GM18868 (cell line): ENCODE measurements around the gene PRKCA.
"Not testable (repeated sequence)": the region's sequence is repeated elsewhere in the genome, so short reads cannot be mapped to it uniquely, and the experiment has no call there.

Experiments used
- ATAC-seq: cut with Tn5 transposase; IDR thresholded peaks from one replicate; pipeline ENCODE4 v1.9.1; 2021; ENCODE audit warnings: mild to moderate bottlenecking, moderate library complexity; ENCODE audit not compliant: unreplicated experiment

PRKCA gene

DNA sequence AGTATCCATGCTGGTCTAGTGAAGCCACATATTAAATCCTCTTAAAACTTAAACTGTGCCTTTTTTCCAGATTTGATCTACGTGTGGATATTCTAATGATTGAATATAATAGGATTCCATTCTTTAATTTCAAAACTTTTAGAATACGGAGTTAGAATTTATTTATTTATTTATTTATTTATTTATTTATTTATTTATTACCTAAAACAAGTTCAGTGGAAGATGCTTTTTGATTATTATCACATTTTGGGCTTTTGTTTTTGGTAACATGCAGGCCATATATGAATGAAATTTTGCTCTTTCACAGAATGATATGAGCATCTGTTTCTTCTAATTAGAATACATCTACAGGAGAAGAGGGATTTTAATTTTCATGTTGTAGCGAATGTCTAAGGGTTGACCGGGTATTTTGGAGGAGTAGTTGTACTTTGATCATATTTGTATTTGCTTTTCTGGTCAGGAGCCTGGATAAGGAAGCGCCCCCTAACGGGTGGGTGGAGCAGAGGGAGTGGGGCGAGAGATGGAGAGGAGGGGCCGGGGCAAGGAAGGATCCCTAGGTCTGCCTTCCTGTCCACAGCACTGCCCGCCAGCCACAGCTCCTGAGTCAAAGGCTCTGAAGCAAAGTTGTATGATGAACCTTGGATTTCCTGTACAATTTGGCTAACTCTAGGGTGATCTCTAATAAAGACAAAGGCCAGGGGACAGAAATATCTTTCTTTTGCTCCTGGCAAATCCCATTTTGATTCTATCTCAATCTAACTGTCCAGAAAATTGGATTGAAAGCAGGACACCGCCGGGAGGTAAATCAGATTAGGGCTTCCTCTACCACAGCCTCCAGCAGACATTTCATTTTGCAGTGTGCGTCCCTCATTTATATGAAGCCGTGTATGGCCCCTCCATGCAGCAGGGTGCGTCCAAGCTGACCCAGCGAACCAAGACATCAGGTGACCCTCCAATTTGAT is 149.1 kb downstream of the PRKCA start:
- no peak for ATAC-seq

DNA sequence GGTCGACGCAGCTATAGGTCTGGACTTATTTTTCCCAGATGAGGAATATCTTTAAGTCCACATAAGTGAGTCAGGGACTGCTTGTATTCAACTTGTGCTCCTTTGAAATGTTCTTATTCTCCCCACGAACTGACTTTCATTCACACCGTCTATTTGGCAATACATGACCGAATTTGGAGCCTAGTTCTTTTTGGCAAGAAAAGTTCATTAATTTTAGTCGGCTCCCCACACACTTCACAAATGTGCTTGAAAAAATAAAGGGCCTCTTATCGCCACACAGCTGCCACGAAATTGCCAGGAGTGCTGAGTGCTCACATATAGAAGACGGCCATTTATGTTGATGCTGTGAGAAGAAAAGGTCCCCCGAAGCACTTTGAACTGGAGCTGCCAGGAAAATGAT is 152.6 kb downstream of the PRKCA start:
- no peak for ATAC-seq

DNA sequence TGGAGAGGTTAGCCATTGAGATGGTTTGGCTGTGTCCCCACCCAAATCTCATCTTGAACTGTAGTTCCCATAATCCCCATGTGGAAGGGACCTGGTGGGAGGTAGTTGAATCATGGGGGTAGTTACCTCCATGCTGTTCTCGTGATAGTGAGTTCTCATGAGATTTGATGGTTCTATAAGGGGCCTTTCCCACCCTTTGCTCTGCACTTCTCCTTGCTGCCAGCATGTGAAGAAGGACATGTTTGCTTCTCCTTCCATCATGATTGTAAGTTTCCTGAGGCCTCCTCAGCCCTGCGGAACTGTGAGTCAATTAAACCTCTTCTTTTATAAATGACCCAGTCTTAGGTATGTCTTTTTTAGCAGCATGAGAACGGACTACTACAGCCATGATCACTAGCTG is 155.1 kb downstream of the PRKCA start:
- not testable (repeated sequence) for ATAC-seq

DNA sequence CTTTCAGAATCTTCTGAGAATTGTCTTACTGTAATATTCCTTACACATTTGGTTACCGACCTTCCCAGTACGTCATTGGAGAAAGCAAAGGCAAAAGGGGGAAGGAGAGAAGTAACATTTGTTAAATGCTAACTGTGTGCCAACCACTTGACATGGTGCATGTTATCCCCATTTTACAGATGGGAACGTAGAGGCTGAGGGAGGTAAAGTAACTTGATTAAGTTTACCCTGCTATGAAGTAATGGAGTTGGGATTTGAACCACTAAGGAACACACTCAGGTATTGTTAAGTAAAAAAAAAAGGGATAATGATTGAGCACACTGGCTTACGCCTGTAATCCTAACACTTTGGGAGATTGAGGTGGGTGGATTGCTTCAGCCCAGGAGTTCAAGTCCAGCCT is 156.4 kb downstream of the PRKCA start:
- no peak for ATAC-seq

DNA sequence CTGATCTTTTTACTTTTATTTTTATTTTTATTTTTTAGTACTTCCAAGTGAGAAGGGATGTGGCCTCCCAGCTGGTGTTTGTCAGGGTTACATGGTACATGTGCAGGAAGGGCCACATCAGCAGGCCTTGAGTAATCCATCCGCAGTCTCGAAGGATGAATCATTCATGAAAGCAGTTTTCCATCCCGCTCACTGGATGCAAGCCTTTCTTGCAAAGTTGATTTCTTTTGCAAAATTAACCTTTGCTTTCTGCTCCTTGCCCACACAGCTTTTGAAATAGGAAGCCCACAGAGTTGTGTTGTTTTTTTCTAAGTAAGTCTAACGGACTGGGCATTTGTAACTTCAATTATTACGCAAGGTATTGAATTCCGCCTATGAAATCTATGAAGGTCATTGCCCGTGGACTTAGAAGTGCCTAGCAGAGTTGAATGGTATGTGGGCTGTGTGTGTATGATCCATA is 157.4 kb downstream of the PRKCA start:
- ATAC-seq: no peak

DNA sequence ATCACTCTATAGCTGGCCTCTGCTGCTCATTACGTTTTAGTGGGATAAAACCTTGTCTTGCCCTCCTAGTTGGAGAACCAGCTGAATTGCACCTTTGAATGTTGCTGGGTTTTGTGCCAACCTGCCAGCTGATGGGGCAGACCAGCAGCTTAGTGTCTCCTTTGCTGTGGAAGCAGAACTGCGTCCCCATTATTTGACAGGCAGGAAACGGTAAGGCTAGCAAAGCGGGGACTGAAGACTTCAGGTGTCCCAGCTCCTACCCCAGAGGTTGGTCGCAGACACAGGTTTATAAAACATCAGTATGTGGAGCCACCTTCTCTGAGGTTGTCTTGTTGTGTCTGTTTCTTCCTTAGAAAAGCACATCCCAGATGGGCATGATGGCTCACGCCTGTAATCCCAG is 158.1 kb downstream of the PRKCA start:
- ATAC-seq: no peak

DNA sequence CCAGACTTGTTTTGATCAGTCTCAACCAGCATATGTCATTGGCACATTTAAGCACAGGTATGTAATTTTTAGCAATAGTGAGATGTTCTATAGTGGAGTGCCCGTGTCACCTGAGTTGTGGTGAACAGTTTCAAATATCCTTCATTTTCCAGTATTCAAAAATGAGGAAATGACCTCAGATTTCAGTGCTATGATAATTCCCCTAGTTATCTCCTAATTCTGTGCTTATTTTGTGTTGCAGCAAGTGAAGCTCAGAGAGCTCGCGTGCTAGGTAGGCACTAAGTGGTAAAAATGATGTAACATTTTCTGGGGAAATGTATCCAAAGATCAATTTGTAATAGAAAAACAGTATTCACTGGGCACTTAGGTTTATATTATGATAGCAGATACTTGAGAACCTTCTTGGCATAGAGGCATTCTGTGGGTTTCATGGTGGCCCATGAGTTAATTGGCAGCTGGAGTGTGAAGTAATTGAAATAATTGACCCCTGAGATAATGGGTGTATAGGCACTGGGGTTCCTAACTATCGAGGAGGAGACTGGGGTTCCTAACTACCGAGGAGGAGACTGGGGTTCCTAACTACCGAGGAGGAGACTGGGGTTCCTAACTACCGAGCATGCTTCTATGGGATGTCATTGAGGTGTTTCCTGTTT is 159.1 kb downstream of the PRKCA start:
- no peak for ATAC-seq

DNA sequence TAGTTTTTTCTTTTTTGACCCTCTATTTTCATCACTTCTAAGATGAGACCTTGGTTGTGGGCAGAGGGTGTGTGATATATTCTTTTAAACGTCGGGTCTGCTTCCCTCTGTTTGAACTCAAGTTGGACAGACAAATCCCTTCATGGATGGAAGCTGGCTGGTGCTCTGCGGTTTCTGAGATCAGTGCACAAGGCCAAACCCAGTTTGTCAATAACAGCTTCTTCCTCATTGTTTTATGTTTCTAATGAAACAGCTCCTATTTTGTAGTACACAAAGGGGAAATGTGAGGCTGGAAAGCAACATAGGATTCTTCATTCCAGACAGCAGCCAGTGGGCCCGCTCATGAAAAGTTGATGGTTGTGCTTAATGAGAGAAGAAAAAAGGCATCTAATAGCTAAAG is 159.6 kb downstream of the PRKCA start:
- ATAC-seq: no peak

DNA sequence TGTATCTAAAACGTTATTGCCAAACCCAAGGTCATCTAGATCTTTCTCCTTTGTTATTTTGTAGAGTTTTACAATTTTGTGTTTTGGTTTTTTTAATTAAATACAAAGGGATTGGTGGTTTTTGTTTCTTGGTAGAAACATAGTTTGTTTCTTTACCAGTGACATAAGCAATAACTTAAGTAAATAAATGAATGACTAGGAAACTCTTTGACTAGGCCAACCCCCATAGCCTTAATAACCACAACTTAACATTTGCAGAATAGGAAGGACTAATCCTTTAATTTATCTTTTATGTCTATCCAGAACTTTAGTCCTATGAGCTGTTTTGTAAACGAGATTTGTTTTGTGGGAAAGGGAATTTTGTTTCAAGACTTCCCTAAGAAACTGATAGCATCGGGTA is 162.5 kb downstream of the PRKCA start:
- no peak for ATAC-seq

DNA sequence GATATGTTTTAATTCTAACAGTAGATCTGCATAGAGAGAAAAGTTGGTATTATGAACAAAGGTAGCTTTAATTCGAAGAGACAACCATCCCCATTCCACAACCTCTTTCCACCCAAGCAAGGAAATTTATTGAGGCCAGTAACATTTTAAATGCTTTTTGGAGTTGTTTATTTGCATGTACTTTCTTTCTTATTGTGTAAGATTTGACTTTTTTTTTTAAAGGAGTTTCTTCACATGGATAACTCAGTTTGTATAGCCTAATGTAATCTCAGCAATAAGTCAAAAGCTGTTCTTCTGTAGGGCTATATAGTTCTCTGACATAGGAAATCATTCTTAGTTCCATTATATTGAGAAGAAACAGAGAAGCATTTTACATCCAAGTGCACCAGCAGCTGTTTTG is 163.3 kb downstream of the PRKCA start:
- no peak for ATAC-seq

DNA sequence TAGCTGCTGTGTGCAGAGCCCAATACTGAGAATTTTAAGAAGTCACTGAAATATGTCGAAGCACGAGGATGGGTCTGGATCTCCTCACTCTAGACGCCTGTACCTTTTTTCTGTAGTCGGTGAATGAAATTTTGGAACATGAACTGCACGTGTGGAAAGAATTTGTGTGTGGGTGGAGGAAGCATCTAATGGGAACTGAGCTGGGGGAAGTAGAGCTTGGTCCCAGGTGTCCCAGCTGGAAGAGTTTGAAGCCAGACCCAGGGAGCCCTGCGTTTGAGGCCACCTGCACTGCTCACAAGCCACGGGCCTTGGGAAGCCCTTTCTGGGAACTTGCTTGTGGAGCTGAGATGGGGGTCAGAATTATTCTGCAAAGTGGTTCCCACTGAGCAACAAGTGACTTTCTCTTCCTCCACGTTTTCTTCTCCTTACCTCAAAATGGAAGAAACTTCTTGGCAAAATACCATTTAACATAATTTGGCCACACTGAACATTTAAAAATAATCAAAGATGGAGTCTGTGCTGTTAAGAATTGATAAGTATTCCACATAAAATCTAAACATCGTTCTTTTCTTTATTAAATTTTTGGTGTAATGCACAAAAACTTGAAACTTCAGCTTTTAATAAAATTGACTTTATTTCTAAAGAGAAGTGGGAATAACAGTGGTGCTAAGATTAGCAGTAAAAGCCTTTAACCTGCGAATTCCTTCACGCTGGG is 163.8 kb downstream of the PRKCA start:
- ATAC-seq: no peak

DNA sequence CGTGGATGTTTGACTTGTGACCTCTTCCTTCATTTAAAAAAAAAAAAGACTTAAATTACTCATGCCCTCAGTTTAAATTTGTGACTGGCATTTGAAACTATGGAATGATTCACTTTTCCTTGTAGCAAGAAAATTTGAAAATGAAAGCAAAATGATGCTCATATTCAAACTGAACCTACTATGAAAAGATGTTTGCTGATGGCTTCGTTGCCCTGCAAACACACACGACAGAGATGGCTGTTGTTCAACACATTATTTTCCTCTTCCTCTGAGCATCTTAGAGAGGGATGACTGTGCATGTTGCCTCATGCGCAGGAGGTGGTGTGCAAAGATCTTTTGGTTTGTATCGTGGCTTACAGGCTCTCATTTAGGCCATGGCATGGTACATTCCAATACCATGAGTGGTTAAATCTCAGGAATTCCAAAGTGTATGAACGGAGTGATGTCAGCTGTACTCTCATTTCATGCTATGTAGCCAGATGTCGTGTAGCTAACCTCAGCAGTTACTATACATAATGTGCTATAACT is 164.5 kb downstream of the PRKCA start:
- ATAC-seq: no peak

DNA sequence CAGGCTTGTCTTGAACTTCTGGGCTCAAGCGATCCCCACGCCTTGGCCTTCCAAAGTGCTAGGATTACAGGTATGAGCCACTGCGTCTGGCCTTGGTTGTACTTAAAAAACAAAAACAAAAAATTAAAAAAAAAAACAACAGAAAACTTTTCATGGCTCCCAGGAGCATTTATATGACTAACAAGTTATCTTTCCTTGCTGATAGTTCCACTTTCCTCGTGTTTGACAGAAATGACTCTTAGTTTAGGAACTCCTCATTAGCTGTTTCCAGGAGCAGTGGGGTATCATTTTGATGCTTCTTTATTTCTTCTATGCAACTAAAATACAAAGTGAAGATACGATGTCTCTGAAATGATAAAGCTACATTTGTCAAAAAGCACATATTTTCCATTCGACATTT is 165.4 kb downstream of the PRKCA start:
- no peak for ATAC-seq

DNA sequence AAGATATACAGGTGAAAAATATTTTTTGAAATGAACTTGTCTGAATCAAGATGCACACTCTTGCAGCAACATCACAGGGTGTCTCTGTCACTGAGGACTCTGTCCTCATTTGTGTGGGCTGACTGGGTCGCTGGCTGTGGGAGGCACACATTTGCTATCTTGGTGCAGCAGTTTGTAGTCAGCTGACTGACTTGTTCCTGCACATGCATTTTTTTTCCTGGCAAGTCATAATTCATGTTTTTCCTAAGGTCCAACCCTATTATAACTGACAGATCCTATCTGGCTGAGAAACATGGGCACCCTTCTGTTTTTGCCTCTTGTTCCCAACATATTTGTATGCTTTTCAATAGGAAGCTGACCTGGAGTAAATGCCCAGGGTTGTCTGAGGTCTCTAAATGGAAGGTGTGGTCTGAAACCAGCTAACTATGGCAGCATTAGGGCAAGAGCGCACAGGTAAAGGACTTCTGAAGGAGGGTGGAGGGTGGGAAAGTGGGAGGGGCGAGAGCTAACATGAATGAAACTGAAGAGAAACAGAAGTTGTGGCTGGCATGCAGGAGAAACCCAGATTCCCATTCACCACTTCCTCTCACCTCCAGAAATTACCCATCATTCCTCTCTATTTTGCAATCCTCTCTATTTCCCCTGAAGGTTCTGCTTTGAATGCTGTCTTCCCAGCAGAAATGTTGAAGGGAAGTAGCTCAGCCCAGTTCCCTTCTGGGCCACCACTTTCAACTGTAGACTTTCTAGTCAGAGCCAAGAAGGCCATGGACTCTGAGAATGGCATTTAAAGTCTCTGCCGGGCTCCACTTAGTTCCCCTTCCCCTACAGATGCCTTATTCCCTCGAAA is 166.1 kb downstream of the PRKCA start:
- ATAC-seq: no peak

DNA sequence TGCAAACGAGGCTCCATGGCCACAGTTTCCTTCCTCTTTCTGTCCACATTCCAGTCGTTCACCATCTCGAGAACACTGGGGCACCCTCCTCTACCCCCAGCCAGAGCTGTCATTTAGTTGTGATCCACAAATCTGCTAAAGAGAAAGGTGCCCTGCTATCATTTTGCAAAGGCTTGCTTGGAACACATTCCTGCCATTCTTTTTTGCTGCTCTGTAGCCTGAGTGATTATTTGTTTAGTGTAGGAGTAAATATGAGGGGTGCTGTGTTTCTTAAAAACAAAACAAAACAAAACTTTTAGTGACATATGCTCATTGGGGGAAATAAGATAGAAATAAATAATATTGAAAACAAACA is 166.7 kb downstream of the PRKCA start:
- no peak for ATAC-seq

DNA sequence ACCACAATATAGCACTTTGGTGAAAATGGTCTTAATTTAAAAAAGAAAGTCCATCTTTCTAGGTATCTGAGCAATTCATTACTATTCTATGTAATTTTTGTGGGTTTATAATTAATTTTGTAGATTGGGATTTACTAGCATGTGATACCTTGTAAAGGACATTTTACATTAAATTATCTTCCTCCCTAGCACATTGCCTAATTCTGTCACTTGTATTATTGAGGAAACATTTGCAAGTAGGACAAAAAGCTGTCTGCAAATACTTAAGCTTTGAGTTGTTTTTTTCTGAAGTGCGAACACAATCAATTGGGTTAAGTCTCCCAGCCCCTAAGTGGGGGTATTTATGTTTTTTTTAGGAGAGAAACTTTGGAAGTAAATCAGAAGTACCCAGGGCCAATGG is 167.0 kb downstream of the PRKCA start:
- ATAC-seq: no peak

DNA sequence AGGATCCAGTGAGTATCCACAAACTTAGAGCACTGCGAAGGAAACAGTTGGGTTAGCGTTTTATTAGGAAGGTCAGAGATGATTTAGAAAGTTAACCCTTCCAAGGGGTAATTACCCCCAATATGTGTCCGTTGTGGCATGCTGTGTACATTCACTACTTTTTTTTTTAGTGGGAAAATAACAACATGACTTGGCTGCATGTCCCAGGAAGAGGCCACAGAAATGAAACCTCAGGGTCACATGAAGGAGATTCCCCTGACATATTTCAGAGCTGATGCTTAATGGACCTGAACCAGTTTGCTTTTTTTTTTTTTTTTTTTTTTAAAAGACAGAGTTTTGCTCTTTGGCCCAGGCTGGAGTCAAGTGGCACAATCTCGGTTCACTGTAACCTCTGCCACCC is 167.5 kb downstream of the PRKCA start:
- ATAC-seq: no peak

DNA sequence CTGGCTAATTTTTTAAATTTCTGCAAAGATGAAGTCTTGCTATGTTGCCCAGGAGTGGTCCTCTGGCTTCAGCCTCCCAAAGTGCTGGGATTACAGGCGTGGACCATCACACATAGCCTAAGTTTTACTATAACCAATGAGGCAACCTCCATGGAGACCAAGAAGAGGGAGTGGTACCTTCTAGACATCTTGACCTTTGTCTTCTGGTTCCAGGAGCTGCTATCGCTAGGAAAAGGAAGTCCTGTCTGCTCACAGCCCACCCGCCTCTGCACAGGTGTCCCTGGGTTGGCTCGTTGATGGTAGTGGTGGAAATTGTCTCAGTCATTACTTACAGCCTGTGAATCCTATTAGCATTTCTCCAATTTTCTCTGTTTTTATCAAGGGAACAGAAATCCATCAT is 169.7 kb downstream of the PRKCA start:
- no peak for ATAC-seq

DNA sequence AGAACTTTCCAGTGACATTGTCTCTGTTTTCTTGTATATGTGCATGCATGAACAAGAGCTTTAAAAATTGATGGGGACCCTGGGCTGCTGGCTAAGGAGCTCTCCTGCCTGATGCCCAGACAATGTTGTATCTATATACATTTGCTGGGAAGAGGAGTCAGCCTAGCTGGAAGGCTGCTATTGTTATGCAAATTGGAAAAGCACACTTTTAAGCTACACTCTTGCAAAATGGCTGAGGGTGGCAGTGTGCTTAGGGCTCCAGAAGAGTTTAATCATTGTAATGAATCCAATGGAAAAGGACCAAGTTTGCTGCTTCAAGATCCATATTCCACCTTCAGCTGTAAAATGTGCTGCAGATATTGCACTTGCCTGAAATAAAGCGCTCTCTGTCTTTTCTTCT is 171.8 kb downstream of the PRKCA start:
- no peak for ATAC-seq

DNA sequence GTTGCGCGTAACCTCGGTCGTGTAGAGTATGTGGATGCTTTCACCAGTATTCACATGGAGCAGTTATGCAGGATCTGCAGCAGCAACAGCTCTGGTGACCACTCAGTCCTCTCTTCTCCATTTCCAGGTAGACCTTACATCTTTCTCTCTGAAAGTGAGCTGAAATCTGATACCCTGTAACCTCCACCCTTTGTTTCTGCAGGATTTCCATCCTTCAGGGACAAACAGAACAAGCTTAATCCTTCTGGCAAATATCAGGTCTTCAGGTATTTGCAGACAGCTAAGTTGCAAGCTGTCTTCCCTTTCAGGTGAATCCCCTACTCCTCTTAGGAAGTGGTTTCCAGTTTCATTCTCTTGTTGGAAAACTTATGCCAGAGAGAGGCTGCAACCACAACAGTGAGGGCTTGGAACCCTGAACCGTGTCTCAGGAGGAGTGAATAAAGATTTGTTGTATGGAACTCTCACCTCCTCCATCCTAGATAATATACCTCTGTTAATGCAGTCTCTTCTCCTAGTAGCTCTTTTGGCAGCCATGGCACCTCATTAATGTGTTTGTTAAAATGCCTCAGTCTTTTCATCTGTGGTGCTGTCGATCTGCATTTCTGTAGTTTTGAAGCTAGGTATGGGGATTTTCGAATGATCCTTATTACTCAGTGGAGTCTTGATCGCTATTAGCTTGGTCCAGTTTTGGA is 172.5 kb downstream of the PRKCA start:
- no peak for ATAC-seq
